ENCODE data around the gene PDE1A. TPM values are rescaled to one million over a fixed set of nuclear protein-coding genes. Genes with fewer than 3 reads are reported as not detected.

The PDE1A gene
- total RNA-seq, 1 donor from 2014 or later: 6.3 TPM

DNA sequence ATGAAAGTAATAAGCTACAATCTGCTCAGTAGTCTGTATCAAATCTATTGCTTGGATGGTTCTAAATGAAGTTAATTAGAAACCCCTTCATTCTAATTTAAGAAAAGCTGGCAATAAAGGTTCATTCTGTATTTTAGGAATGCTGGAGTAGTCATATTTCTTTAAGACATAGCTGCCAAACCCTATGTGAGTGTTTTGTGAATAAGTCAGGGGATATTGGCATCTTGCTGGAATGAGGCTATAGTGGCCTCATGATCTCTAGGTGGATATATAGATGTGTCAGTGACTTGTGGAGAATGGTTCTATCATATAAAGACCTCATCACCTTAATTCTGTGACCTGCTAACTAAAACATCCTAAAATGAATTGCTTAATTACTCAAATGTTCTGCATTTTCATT lies 196.3 kb downstream of the PDE1A start:
- DNase-seq: no peak
- Histone ChIP-seq H3K27ac (no peak overlapping the region), H3K9me3 (no peaks in the 10 kb centered on the region), H3K27me3 (no peaks in the 10 kb centered on the region), H3K36me3 (no peaks in the 10 kb centered on the region), H3K4me3 (no peak overlapping the region), H3K4me1 (no peaks in the 10 kb centered on the region)
- TF ChIP-seq, protein P1, sequence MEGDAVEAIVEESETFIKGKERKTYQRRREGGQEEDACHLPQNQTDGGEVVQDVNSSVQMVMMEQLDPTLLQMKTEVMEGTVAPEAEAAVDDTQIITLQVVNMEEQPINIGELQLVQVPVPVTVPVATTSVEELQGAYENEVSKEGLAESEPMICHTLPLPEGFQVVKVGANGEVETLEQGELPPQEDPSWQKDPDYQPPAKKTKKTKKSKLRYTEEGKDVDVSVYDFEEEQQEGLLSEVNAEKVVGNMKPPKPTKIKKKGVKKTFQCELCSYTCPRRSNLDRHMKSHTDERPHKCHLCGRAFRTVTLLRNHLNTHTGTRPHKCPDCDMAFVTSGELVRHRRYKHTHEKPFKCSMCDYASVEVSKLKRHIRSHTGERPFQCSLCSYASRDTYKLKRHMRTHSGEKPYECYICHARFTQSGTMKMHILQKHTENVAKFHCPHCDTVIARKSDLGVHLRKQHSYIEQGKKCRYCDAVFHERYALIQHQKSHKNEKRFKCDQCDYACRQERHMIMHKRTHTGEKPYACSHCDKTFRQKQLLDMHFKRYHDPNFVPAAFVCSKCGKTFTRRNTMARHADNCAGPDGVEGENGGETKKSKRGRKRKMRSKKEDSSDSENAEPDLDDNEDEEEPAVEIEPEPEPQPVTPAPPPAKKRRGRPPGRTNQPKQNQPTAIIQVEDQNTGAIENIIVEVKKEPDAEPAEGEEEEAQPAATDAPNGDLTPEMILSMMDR (IDR thresholded peaks at IDR 0.05): no peak
- intact Hi-C loops (cut with DNase I): no loop called here
- ATAC-seq: no peak

DNA sequence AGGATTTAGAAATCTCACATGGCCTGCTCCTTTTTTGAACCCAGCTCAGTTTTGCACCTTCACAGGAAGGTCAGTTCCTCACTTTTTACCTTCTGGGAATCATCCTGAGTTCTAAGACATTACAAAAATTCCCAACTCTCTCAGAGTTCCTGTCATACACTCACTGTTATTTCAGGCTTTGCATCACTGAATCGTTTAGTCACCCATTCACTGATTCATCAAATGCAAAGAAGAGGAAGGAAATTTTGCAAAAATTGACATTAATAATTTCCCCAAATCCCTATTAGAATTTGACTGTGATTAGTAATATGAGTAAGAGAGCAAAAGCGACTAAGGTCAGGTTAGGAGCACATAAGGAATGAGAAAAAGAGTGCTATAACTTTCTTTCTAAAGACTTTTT lies 197.5 kb downstream of the PDE1A start:
- Histone ChIP-seq H3K4me1 (no peaks in the 10 kb centered on the region), H3K27ac (no peak overlapping the region), H3K27me3 (no peaks in the 10 kb centered on the region), H3K36me3 (no peaks in the 10 kb centered on the region), H3K4me3 (no peak overlapping the region), H3K9me3 (no peaks in the 10 kb centered on the region)
- DNase-seq: no peak
- no peak for ATAC-seq
- TF ChIP-seq, protein P1 (IDR thresholded peaks at IDR 0.05): no peak
- intact Hi-C loops (cut with DNase I): no loop called here

DNA sequence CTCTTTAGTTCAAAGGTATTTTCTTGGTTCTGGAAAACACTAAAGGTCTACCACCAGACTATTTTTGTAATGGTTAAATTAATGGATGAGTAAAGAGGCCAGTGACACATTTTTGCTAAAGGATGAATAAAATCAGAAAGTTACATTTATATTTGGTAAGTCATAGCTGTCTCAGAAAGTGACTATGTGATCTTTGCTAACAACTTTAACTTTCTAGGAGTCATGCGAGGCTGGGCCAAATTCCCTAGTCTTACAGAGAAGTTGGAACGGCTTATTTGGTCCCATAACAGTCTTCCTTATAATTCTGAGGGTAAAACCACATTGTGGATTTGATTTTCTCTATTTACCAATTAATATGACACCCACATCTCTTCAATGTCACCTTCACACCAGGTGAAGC lies 198.1 kb downstream of the PDE1A start:
- DNase-seq (no peak), ATAC-seq (no peak)
- Histone ChIP-seq H3K27ac (no peak overlapping the region), H3K36me3 (no peaks in the 10 kb centered on the region), H3K27me3 (no peaks in the 10 kb centered on the region), H3K9me3 (no peaks in the 10 kb centered on the region), H3K4me3 (no peak overlapping the region), H3K4me1 (no peaks in the 10 kb centered on the region)
- intact Hi-C loops (cut with DNase I): no loop called here
- TF ChIP-seq, protein P1 (IDR thresholded peaks at IDR 0.05): no peak

DNA sequence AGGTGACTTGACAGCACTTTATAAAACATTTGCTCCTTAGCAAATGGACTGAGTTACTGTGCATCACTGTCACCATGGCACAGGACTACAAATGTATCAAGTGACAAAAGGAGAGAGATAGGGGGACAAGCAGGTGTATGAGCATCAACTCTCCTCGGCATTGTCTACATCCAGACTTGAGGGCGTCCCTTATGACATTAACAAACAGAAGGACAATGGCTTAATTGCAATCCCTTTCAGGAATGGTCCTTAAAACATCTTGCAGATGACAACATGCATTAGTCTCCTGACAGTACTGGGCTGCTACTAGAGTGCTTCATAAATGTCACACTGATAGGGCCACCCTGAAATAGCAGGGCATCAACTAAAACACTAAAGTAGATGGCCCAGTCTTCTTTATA lies 198.8 kb downstream of the PDE1A start:
- Histone ChIP-seq H3K27ac (no peak overlapping the region), H3K9me3 (no peaks in the 10 kb centered on the region), H3K36me3 (no peaks in the 10 kb centered on the region), H3K4me1 (no peaks in the 10 kb centered on the region), H3K4me3 (no peak overlapping the region), H3K27me3 (no peaks in the 10 kb centered on the region)
- ATAC-seq: no peak
- DNase-seq: no peak
- TF ChIP-seq, protein P1 (IDR thresholded peaks at IDR 0.05): no peak
- intact Hi-C loops (cut with DNase I): no loop called here

DNA sequence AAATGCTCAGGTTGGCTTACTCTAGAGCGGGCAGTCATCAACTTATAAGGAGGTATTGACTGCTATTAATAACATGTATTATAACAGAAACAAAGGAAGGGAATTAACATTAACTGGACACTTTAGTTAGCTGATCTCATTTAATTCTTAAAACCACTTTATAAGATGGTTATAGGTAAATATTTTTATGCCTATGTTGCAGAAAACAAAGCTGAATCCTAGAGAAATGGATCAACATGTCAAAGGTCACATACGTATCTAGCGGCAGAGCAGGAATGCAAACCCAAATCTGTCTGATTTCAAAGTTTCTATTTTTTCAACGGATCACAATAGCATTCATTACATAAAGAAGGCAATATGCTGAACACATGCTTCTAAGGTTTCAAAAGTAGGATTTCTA lies 200.0 kb downstream of the PDE1A start:
- Histone ChIP-seq H3K4me1 (no peaks in the 10 kb centered on the region), H3K27me3 (no peaks in the 10 kb centered on the region), H3K4me3 (no peak overlapping the region), H3K27ac (no peak overlapping the region), H3K36me3 (no peaks in the 10 kb centered on the region), H3K9me3 (no peaks in the 10 kb centered on the region)
- TF ChIP-seq, protein P1 (IDR thresholded peaks at IDR 0.05): no peak
- DNase-seq (no peak), ATAC-seq (no peak)
- intact Hi-C loops (cut with DNase I): no loop called here

GRCh38 chr2:182224669-182225068 lies 202.2 kb downstream of the PDE1A start:
- TF ChIP-seq, protein P1 (IDR thresholded peaks at IDR 0.05): no peak
- no peak for DNase-seq
- Histone ChIP-seq H3K9me3 (no peaks in the 10 kb centered on the region), H3K36me3 (no peaks in the 10 kb centered on the region), H3K27me3 (no peaks in the 10 kb centered on the region), H3K4me1 (no peaks in the 10 kb centered on the region), H3K4me3 (no peak overlapping the region), H3K27ac (no peak overlapping the region)
- no peak for ATAC-seq
- intact Hi-C loops (cut with DNase I): no loop called here

Measured in upper lobe of right lung (tissue), 1 donor.